ENCODE measurements around the gene NT5E. TPM values are rescaled to one million over a fixed set of nuclear protein-coding genes. Genes with fewer than 3 reads are reported as not detected.

The NT5E gene
- total and polyA plus RNA-seq, 5 donors from 2014 or later, result 0.62 to 13.7 (median 11.0) TPM

Other genes with a start within 250 kb of the NT5E start
- 46.1 TPM for gene SNX14, start 143.8 kb downstream of the NT5E start, total RNA-seq
- 10 to 100 TPM; 50.4 to 63.2 (median 52.3) TPM for gene SNX14, start 143.8 kb downstream of the NT5E start, polyA plus RNA-seq
- 82.3 TPM for gene SYNCRIP, start 192.8 kb downstream of the NT5E start, total RNA-seq
- gene SYNCRIP, start 192.8 kb downstream of the NT5E start, polyA plus RNA-seq, result 10 to 100 TPM; 56.4 to 76.5 (median 71.0) TPM

Data from CD4-positive, CD25-positive, alpha-beta regulatory T cell (primary cell).